Thyroid gland (tissue), 4 donors: ENCODE measurements around the gene SLC17A6.

Experiments used
- POLR2A ChIP-seq, 2 donors: fragments of 450-650 bp; IDR thresholded peaks; one replicate each; pipeline ENCODE4 v1.6.1; 2017; ENCODE audit warnings: antibody characterized with exemption in 2 of 2, mild to moderate bottlenecking in 2 of 2, moderate library complexity in 1 of 2
- TF ChIP-seq, protein P1 (sequence below), 6 experiments: fragments of 200-600 bp in 3 of 6; fragments of 450-650 bp in 3 of 6; sonication (generic) in 3 of 6; IDR thresholded peaks; one replicate each; pipeline ENCODE4 v1.5.1; 2016 to 2019; ENCODE audit warnings: antibody characterized with exemption in 6 of 6, mild to moderate bottlenecking in 2 of 6, inconsistent platforms in 1 of 6, moderate library complexity in 1 of 6

DNA sequence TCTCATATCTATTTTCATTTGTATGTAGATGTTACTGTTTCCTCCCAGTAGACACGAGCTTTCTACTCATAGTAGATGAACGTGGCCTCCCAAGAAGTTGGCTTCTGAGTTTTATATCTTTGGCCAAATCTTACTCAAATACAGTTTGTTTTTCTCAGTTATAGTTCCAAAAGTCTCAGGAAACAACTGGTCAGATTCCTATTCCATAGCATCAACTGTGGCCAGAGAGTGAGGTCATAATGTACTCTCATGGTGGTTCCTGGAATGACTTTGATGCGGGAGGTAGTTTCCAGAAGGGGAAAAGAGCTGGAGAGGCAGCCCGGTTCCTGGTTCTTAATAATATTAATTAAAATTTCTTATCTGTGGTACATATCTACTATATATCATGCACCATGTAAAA, 77.3 kb downstream of the SLC17A6 start:
- TF ChIP-seq, protein P1, sequence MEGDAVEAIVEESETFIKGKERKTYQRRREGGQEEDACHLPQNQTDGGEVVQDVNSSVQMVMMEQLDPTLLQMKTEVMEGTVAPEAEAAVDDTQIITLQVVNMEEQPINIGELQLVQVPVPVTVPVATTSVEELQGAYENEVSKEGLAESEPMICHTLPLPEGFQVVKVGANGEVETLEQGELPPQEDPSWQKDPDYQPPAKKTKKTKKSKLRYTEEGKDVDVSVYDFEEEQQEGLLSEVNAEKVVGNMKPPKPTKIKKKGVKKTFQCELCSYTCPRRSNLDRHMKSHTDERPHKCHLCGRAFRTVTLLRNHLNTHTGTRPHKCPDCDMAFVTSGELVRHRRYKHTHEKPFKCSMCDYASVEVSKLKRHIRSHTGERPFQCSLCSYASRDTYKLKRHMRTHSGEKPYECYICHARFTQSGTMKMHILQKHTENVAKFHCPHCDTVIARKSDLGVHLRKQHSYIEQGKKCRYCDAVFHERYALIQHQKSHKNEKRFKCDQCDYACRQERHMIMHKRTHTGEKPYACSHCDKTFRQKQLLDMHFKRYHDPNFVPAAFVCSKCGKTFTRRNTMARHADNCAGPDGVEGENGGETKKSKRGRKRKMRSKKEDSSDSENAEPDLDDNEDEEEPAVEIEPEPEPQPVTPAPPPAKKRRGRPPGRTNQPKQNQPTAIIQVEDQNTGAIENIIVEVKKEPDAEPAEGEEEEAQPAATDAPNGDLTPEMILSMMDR (IDR thresholded peaks at IDR 0.05) = no peak
- no peak for TF ChIP-seq POLR2A (IDR thresholded peaks at IDR 0.05)
